GM18858 (cell line): ENCODE results near the gene ZGLP1.
"Not testable (repeated sequence)": the region's sequence is repeated elsewhere in the genome, so short reads cannot be mapped to it uniquely, and the experiment has no call there.

Experiments used
- ATAC-seq: cut with Tn5 transposase; IDR thresholded peaks from one replicate; pipeline ENCODE4 v1.9.1; 2021; ENCODE audit not compliant: unreplicated experiment

The ZGLP1 gene

DNA sequence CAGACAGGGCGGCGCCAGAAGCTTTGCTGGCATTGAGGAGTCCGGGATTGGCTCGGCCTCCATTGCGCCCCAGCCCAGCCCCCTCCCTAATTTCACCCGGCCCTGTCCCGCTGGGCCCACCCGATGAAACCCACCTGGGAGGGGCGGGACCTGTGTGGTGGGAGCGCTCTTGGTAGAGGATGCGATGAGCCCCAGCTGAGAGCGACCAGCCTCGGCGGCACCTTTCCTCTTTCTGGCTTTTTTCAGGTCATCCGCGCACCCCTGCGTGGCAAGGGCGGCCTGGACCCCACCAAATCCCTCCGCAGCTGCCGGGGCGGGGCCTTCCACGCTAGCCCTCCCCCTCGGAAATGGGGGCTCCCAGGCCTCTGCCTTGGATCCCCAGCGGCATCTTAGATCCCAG is at the start of gene ZGLP1:
Gene ZGLP1 (minus strand): TSS at position 393 of the 400 bp plus-strand sequence.
- ATAC-seq: no peak

- no peak for ATAC-seq
Measured at GRCh38 chr19:10356431-10356830, 46.8 kb upstream of the ZGLP1 start.

DNA sequence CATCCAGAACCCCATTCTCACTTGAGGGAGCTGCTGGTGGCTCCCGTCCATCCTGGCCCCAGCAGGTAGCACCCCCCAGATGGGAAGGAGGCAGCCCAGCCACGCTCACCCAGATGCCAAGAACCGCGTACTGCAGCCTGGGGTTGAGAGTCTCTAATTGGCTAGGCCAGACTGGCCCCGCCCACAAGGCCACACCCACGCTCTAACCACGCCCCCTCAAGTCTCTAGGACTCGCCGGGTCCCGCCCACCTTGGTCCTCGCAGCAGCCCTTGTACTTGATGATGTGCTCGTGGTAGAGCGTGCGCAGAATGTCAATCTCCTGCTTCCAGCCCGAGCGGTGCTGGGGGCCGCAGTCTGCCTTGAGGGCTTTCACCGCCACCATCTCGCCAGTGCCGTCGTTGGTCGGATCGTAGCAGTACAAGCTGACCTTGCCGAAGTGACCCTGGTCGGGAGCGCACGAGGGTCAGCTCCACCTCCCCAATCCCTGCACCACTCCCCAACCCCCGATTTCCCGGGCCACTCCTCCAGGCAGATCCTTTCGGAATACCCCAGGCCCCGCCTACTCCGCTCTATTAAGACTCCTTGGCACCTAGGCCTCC is 44.3 kb upstream of the ZGLP1 start:
- no peak for ATAC-seq

GRCh38 chr19:10352764-10353671 is 43.4 kb upstream of the ZGLP1 start:
- no peak for ATAC-seq

DNA sequence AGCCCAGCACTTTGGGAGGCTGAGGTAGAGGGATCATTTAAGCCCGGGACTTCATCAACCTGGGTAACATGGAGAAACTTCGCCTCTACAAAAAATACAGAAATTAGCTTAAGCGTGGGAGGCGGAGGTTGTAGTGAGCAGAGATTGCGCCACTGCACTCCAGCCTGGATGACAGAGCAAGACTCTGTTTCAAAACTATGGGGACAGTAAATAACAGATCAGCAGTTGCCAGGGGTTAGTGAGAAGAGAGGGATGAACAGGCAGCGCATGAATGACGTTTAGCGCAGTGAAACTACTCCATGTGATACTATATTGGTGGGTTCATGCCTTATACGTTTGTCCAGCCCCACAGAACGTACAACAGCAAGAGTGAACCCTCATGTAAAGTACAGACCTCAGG is 36.9 kb upstream of the ZGLP1 start:
- ATAC-seq: no peak

GRCh38 chr19:10344780-10345179 is 35.2 kb upstream of the ZGLP1 start:
- no peak for ATAC-seq

DNA sequence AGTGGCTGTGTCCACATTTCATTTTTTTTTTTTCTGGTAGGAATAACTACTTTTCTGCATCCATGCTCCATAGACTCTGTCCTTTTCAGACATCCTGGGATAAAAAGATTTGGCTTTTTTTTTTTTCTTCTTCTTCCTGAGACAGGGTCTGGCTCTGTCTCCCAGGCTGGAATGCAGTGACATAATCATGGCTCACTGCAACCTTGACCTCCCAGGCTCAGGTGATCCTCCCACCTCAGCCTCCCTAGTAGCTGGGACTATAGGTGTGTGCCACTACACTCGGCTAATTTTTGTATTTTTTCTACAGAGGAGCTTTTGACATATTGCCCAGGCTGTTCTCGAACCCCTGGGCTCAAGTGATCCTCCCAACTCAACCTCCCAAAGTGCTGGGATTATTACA is 33.9 kb upstream of the ZGLP1 start:
- ATAC-seq: no peak

DNA sequence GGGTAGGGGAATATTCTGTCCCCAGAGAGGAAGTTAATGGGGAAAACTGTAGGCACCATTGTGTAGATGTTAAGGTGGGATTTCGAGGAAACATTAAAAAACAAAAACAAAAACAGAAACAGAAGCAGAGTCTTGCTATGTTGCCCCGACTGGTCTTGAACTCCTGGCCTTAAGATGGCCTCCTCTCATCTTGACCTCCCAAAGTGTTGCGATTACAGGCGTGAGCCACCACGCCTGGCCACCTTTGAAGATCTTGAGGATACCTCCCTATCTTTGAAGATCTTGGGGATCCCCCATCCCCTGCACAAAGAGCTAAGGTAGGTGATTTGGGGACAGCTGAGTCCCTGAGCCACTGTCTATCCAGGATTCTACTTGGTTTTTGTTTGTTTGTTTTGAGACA is 30.4 kb upstream of the ZGLP1 start:
- ATAC-seq: no peak

- no peak for ATAC-seq
Measured at GRCh38 chr19:10339380-10339960, 29.9 kb upstream of the ZGLP1 start, which contains the start of gene ICAM3. Gene ICAM3 (minus strand): TSS chr19:10339624. CDS start chr19:10339614, 10 bp downstream.

- no peak for ATAC-seq
Measured at GRCh38 chr19:10338940-10339339, 29.3 kb upstream of the ZGLP1 start.

- ATAC-seq: not testable (repeated sequence)
Measured at GRCh38 chr19:10336725-10337124, 27.1 kb upstream of the ZGLP1 start.

DNA sequence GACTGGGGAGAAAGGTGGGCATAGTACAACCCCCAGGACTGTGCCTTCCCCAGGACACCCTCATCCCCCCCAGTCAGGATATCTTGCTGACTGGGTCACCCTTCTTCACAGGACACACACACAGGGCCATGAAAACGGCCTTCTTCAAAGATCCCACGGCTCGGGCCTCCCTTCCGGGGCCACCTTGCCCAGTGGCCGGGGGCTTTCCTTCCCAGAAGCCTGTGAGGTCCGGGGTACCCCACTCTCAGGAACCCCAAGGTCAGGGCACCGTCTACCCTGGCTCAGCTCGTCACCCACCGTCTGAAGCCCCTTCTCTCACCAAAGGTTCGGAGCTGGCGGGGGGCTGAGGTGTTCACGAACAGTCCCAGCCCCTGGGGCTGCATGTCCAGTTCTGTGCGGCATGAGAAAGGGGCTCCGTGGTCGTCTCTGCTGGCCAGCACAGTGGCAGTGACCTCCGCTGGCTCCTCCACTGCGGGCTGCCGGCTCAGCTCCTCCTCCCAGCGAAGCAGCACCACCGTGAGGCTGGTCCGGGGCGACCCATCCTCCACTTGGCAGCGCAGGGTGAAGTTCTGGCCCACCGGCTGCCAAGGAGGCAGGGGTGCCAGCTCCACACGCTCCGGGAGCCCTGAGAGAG is 25.9 kb upstream of the ZGLP1 start:
- ATAC-seq: no peak

GRCh38 chr19:10334588-10335351 is 25.2 kb upstream of the ZGLP1 start:
- no peak for ATAC-seq

DNA sequence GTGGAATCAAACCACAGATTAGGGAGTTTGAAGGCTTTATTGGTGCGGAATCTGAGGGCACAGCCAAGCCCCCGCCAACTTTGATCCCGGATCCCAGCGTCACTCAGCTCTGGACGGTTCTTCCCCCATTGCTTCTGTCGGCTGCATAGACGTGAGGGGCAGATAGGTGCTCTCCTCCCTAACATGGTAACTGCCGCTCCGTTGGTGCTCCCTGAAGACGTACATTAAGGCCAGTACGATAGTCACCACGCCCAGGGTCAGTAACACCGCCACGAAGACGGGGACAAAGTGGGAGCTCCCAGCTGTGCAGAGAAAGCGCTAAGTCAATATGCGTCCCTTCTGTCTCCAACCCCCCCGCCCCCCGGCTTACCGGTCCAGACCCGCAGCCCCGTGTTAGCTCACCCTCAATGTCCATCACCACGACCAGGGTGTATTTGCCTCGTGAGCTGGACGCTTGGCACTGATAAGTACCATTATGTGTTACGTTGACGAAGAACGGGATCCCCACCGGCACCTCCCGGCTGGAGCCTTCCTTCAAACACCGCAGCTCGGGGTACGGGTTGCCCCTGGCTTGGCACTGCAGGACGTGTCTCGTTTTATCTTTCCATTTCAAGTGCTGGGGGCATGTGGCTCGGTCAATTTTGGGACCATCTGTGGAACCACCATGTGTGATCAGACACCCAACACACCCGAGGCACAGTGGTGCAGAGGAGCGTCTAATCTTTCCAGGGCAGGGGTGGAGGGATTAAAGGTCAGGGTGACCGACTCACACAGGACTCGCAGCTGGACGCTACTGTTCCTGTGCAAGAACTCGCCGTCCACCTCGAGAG is 24.4 kb upstream of the ZGLP1 start:
- no peak for ATAC-seq

DNA sequence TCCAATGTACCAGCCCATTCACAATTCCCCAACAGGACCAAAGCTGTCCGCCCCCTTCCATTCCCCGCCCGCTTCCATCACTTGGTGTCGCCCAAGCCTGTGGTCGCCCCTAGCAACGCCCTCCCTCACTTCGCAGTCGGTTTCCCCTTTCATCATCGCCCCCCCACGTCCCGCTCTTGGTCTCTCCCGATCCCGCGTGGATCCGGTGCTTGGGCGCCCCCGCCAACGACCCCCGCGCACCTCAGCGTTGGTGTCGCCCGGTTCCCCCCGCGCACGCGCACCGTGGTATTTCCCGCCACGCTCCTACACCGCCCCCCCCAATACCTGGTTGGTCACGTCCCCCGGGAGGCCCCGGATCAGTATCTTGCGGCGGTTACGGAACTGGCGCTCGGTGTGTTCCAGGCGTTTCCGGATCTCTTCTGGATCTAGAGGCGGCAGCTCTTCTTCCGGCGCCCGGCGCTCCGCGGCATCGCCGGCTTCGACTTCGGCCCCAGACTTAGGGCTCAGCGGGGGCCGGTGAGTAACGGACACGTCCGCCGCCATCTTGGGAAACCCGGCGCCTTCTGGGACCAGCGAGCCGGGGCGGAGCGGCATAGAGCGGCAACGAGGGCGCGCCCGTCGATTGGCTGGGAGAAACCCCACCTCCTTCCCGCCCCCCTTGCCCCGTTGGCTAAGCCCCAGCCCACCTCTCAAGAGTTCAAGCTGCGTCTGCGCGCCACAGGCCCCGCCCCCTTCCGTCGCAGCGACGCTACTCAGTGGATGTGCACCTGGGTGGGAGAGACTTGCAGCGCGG is 23.5 kb upstream of the ZGLP1 start, which contains the start of gene RAVER1:
Gene RAVER1 (minus strand): TSS at position 565 of the 793 bp plus-strand sequence. CDS start 22 bp downstream, at position 543.
- peak; percentile 59 for ATAC-seq

GRCh38 chr19:10332158-10332964 is 22.7 kb upstream of the ZGLP1 start:
- no peak for ATAC-seq

GRCh38 chr19:10329555-10329954 is 19.9 kb upstream of the ZGLP1 start:
- no peak for ATAC-seq
